BJ (cell line): ENCODE data around the gene MROH7. TPM values are rescaled to one million over a fixed set of nuclear protein-coding genes. Genes with fewer than 3 reads are reported as not detected.

Experiments used
- CTCF ChIA-PET: fragments of 350-600 bp; formaldehyde crosslinking; extraction: SDS; loops from one replicate; lab custom pipeline; 2021; ENCODE audit warnings: antibody characterized with exemption, inconsistent platforms; lab: Yijun Ruan, JAX
- POLR2A ChIA-PET: fragments of 300-600 bp; sonication (Branson Sonifier 250); formaldehyde crosslinking; extraction: SDS; loops from one replicate; lab custom pipeline; 2021; ENCODE audit warnings: antibody characterized with exemption; lab: Charles Lee
- DNase-seq: peaks from one replicate; pipeline ENCODE4 v3.0.0-alpha.2; 2011; ENCODE audit warnings: low read depth
- H3K27me3 ChIP-seq: 2 replicates; pipeline ENCODE4 v1.6.0; 2011; ENCODE audit warnings: low read length; ENCODE audit not compliant: control insufficient read depth, insufficient read depth
- H3K36me3 ChIP-seq: 2 replicates; pipeline ENCODE4 v1.5.1; 2011; ENCODE audit warnings: low read length; ENCODE audit not compliant: control insufficient read depth, insufficient read depth
- H3K4me3 ChIP-seq: 2 replicates; pipeline ENCODE4 v1.5.1; 2011; ENCODE audit warnings: low read depth, mild to moderate bottlenecking, control low read depth, low read length
- CTCF ChIP-seq: IDR thresholded peaks from 2 replicates; pipeline ENCODE4 v1.5.1; 2011; ENCODE audit warnings: low read depth, mild to moderate bottlenecking, control low read depth, inconsistent platforms, low read length, moderate library complexity; ENCODE audit not compliant: insufficient read depth
- polyA plus RNA-seq: library from polyadenylated mRNA; depleted of rRNA; stranded (reverse); fragments of >200 nt; gene quantifications from 2 replicates; pipeline ENCODE4 v1.2.3, GENCODE V29; 2011

The MROH7 gene
- polyA plus RNA-seq, 1 experiment, result 0.10 TPM

GRCh38 chr1:54668567-54668966 lies 27.0 kb downstream of the MROH7 start:
- ChIA-PET POLR2A (no interaction called here), CTCF (no interaction called here)
- DNase-seq, result no peak
- Histone ChIP-seq H3K36me3 (no peaks in the 10 kb centered on the region), H3K27me3 (no peaks in the 10 kb centered on the region; the same call in 1 of the 2 replicates), H3K4me3 (no peak overlapping the region)
- TF ChIP-seq CTCF, result no peak

- no peaks in the 10 kb centered on the region for H3K36me3 ChIP-seq
- ChIA-PET POLR2A (no interaction called here), CTCF (interaction anchor here (0.7 to 2.0 kb wide), 10 partner anchors 9 to 138 kb away, joined by 3 to 11 read pairs (median 4); partner anchors contain the start of gene TTC22)
- peaks cover 1% of the 10 kb centered on the region; the same call in 1 of the 2 replicates for H3K27me3 ChIP-seq
- H3K4me3 ChIP-seq, result no peak overlapping the region
- peak; percentile 90 for TF ChIP-seq CTCF
- DNase-seq, result no peak
Measured at GRCh38 chr1:54671985-54672608, 30.5 kb downstream of the MROH7 start.

GRCh38 chr1:54678776-54679643 lies 37.4 kb downstream of the MROH7 start:
- H3K4me3 ChIP-seq, result no peak overlapping the region
- CTCF ChIA-PET, result no interaction called here
- H3K36me3 ChIP-seq, result no peaks in the 10 kb centered on the region
- H3K27me3 ChIP-seq, result peaks cover 3% of the 10 kb centered on the region; the same call in 1 of the 2 replicates
- no peak for DNase-seq
- TF ChIP-seq CTCF, result no peak
- POLR2A ChIA-PET, result no interaction called here

GRCh38 chr1:54679706-54680105 lies 38.1 kb downstream of the MROH7 start:
- no peak for DNase-seq
- TF ChIP-seq CTCF, result no peak
- CTCF ChIA-PET, result no interaction called here
- Histone ChIP-seq H3K27me3 (peaks cover 2% of the 10 kb centered on the region; the same call in 1 of the 2 replicates), H3K4me3 (no peak overlapping the region), H3K36me3 (no peaks in the 10 kb centered on the region)
- POLR2A ChIA-PET, result no interaction called here

- H3K4me3 ChIP-seq, result no peak overlapping the region
- no peak for TF ChIP-seq CTCF
- H3K36me3 ChIP-seq, result no peaks in the 10 kb centered on the region
- DNase-seq, result no peak
- peaks cover 2% of the 10 kb centered on the region; the same call in 1 of the 2 replicates for H3K27me3 ChIP-seq
- ChIA-PET CTCF (no interaction called here), POLR2A (no interaction called here)
Measured at GRCh38 chr1:54680387-54680786, 38.8 kb downstream of the MROH7 start.
